GM18858 (cell line): Measurements from ENCODE around the gene ABI3BP.

ENCODE experiments used
- ATAC-seq: cut with Tn5 transposase; IDR thresholded peaks from one replicate; pipeline ENCODE4 v1.9.1; 2021; ENCODE audit not compliant: unreplicated experiment

ABI3BP gene

DNA sequence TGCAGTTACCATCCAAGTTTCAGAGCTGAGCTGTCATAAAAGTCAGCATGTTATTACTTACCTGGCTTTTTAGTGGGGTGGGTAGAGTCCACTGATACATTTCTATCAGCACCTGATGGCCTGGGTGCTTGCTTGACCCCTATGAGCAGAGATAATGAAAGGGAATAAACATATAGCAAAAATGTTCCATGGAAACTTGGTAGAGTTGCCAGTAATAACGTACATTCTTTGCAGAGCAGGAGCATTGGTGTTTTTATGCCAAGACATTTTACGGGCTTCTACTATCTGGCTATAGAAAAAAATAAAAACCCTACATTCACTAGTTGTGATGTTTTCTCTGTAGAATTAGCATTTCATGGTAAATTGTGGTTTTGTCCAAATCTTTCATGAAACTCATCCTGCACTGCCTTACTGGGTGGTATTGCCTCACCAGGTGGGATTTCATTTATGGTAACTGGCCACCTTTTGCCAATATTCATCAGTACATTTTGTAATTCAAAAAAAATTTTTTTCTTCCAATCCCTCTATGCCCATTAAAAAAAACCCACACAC is 213.1 kb downstream of the ABI3BP start:
- ATAC-seq: no peak

DNA sequence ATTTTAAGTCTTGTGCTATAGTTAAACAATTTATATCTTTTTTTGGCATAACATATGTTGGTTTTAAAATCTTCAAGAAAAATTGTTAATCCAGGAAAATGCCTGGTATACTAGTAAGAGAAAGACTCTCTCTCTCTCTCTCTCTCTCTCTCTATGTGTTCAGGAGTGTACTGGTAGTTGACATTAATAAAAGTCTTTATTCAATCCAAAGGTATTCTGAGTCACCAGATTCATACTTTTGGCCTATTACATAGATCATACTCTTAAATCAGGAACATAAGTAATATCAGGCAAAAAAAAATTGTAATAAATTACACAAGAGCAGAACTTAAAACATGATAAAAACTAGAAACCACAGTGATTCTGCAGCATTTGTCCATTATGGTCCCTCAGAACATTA is 213.7 kb downstream of the ABI3BP start:
- ATAC-seq: no peak

DNA sequence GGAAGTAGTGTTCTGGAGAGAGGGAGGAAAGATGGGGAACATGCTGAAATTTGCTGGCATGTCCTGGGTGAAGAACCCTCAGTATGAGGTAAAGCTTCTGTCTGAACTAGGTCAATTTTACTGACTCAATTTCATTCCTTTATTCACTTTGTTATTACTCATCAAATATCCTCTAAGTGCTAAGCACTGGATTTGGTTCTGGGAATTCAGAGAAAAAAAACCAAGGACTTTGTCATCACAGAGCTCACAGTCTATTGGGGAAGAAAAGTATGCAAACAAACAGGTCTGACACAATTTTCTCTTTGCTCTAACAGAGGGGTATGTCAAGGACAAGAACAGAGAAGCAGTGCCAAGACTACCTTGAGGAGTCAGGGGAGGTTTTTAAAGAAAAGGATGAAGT is 215.9 kb downstream of the ABI3BP start:
- no peak for ATAC-seq

DNA sequence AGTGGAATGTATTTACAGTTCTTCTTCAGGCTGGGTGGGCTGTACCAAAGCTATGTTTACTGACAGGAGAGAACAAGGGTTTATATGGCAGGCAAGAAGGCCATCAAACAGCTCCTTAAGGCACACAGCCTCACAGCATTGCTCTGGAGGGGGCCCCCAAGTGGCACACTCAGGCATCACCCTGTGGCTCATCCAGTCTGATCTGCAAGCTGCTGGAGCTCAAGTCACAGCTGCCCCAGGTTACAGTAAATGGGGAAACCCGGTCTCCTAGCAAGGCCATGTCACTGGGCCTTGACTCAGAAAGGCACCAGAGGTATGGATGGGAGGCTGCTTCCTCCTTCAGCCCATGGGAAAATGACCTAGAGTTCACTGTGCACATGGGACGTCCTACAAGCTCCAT is 216.5 kb downstream of the ABI3BP start:
- ATAC-seq: no peak

DNA sequence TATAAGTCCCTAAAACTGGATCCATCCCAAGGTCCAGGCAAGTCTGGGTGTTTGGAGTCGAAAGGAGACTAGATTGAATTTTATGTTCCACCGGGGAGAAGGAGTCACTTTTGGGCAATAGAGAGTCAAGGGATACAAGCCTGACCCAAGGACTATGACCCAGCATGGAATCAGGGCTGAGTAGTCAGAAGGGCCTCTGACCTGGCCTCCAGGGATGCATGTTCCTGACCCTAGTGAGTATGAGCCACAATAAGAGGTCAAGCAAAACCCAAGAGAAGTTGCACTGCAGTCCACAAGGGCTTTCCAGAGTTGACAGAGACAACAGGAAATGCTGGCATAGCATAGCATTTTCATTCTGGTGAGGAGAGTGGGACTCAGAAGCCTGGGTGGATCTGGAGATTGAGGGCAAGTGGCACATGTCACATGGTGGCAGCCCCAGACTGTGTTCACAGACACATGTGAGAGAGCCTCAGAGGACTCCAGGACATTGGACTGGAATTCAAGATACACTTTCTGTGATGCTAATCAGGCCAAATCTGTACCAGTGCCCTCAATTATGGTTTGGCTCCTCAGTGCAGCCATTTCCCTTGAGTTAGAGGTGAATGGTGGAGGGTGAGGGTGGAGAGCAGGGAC is 217.0 kb downstream of the ABI3BP start:
- ATAC-seq: no peak

DNA sequence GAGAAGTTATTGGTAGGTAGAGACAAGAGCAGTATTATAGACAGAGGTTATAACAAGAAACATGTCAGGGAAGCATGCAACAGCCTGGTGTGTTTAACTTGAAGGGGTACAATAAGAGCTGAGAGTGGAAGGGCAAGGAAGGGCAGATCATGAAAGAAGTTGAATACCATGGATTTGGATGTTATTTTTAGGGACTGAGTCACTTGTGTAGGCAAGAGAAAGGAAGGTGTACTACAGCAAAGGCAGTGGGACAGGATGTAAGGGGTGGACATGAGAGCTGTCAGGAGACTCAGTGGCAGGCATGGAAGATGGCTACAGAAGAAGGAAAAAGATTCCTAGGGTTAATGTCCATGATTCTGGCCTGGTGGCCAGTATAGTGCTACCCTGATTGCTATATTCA is 217.6 kb downstream of the ABI3BP start:
- ATAC-seq: no peak

DNA sequence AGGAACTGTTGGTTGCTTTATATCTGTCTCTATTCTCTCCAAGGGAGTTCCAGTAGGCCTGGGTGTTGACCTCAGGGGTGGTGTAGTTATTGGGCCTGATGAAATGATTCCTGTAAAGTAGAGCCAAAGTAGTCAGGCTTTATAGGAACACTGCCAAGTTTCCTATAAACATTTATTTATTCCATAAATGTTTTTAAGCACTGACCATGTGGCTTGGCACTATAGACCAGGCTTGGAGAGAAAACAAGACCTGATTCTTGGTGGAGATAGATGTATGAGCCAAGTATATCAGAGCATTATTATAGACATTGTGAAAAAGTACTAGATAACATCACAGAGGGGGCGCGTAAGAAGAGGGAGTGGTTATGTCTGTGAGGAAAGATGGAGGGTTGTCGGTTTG is 218.0 kb downstream of the ABI3BP start:
- no peak for ATAC-seq

DNA sequence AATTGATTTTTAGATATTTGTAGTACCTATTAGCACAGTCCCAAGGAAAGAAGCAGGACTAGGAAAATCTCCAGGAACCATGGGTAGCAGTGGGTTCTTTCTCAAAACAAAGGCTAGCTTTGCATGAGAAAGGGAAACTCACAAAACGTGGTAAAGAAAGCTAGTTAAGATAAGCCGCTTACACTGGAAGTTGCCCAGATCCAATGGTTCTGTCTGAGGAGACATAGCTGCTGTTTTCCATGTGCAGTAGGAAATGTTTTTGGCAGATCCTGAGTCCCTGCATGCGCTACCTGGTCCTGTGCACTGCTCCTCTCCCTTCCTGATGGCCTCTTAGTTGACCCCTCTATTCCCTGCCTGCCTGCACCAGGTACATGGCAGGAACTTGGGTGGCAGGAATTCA is 223.5 kb downstream of the ABI3BP start:
- no peak for ATAC-seq

DNA sequence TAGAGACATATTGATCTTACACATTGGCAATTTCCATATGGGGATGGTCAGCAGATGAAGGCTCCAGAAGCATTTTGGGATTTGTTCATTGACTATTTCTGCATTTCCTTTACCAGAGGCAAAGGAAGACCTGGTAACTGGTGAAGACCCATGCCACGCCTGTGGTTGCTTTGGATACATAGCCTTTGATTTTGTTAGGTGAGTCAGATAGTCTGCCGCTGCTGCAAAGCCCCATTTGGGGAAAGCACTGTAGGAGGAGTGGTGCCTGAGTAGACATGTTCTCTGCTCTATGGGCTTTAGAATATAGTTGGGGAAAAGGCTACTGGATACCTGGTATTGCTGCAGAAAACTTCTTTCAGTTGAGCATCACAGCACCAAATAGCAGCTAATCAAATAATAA is 227.2 kb downstream of the ABI3BP start:
- ATAC-seq: no peak

DNA sequence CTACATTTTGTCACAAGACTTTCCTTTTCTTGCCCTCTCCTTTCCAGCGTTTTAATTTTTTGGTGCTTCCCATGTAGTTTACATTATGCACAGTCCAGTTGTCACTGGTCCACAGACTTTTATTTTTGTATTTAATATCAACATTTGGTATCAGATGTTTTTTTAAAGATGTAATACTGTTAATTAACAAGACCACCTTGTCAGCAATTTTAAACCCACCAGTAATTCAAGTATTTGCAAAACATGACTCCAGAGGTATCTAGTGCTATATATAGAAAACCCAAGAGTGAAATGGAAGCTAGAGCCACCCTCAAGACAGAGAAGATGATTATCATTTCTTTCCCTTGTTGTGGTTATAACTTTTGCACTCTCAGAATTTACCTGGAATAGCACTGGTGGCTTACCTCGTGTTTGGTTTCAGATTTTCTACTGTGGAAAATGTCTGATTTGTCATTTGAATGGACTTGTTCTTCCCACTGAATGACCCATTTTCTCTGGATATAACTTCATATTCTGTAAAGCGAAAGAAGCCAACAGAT is 227.7 kb downstream of the ABI3BP start:
- no peak for ATAC-seq

DNA sequence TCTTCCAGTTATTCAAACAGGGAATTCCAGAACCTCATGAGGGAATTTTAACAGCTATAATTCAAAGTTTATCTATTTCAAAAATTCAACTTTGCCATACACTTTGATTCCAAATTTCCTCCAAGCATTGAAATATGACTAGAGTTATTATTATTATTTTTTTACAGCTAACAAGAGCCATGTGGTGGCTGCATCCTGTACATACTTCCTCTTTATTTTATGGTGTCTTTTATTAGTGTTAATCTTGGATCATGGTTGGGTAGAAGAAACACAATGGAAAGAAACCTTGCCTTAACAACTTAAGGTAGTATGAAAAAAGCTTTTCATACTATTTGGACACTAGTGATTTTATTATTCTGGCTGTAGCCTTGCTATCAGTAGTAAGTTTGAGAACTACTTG is 231.3 kb downstream of the ABI3BP start:
- no peak for ATAC-seq

DNA sequence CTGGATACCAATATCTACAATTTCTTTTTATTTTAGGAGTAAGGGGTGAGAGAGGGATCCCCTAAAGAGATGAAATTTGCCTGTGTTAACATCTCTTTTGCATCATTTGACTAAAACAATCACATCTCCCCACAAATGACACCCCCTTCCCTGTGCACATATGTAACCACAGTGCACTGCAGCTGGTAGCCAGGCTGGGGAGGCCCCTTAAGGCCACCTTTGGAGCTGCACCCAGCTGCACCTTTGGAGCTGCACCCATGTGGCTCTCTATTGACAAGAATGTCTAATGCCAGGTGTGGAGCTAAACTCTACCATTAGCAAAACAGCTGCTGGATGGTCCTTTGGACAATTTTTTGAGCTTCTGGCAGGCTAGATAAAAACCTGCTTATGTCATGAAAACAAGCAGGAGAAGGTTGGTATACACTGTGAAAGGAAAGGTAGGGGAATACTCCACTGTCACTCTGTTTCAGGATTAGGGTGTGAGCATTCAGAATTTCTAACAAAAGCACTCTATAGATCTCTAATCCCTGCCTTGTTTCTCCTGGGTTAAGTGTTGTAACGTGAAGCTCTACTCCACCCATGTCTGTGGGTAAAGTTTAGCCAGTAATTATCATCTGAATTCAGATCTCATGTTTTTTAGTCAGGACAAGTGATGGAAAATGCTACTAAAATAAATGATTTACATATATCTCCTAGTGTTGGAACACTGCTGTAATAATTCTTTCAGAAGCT is 231.8 kb downstream of the ABI3BP start:
- peak; percentile 71 for ATAC-seq

DNA sequence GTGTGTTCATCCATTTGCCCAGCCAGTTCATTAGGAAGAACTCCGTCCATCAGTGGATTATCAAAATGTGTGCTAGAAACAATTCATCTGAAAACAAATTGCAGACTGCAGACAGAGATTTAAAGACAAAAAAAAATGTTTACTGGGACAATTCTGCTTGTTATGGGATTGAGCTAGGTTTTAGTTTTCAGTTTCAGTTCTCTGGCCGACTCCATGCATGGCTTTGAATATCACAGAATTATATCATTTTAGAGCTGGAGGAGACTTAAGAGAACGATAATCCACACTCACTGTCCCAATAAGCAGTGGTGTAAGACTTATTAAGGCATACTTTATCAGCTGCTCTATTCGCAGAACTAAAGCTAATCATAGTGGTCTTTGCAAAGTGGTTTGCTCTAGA is 232.8 kb downstream of the ABI3BP start:
- ATAC-seq: no peak

DNA sequence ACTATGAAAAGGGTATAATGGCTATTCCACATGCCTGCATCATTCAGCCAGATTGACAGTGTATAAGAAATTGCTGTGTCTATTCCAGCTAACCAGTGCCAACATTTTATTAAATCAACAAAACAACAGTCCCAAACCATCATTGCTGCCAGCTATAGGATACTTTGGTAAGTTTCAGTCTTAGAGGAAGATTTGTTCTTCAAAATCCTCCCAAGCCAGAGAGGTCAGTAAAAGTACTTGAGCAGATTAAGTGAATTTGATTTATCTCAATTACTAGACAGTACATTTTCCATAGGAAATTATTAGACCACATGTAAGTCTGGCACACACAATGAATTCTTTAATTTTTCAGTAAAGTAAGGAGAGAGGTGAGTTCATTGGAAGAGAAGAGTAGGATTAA is 233.3 kb downstream of the ABI3BP start:
- no peak for ATAC-seq

DNA sequence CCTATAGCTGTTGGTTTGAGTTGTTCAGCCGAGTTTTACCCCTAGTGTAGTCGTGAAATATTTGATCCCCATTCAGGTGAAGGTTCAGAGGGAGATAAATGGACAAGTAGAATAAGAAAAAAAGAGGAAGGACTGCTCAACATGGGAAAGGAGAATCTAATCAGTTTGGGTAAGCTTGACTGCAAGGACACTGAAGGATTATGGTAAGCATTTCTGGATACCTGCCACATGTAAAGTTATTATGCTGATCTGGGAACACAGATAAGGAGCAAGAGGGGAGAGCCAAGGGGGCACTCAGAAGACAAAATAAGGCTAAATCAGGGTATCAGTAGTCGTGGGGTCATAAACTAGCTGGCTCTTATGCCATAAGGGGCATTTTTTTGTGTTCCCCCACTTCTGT is 234.1 kb downstream of the ABI3BP start:
- ATAC-seq: no peak

DNA sequence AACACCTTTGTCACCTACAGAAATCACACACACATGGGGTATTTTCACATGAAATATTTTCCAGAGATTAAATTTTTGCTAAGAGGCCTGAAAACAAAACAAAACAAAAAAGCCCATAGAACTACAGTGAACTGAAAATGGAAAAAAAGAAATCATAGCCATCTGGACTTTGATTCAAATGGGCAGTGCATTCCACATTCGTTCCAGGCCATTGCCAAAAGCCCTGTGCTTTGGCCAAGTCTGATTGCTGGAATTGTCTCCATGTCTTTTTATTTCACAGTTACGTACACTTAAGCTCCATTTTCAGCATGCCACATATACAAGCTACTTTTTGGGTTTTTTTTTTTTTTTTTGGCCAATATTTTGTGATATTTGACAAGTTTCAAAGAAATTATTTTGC is 236.8 kb downstream of the ABI3BP start:
- ATAC-seq: no peak

DNA sequence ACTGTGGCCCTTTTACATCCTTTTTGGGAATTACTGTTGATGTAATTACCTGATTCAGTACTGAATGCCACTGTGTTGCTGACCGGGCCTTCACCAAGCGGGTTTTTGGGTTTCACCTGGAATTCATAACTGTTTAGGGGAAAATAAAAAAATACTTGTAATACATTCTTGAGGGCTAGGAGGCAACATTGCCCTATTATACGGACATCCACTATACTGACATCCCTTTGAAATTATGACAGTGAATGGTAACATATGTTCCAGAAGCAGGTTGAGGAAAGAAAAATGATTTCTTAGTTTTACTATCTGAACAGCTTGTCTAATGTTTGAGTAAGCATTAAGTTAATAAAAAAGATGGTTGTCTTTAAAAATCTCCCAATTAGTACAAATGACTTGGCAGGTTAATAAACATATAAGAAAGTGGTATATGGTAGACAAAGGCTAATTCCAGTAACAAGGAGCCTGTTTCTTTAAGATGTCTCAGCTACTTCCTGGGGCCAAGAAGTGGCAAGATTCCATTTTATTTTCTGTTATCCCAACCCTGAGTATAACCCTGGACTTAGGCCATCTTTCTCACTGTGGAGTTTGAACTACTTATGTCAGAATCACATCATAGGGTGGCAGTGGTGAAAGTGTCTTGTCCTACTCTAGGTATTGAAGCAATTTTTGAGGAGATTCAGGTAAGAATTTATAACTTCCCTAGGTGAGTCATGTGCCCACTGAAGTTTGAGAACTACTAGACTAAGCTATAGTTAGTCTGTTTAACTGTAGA is 238.5 kb downstream of the ABI3BP start:
- ATAC-seq: no peak

DNA sequence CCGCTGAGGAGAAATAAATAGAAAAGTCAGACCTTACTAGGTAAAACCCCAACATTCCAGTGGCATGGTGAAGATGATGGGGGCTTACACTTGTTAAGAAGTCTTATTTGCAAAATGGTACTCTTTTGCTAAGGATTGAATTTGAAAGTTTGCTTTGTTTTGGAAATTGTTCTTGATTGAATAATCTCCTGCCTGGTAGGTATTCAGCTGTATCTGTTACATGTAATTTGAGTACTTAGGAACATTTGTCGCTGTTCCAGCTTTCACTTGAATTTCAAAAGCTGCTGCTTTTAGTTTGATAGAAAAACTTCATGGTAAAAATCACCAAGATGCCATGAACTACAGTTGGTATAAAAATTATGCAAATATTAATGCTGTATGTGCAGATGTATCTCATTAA is 239.4 kb downstream of the ABI3BP start:
- no peak for ATAC-seq

DNA sequence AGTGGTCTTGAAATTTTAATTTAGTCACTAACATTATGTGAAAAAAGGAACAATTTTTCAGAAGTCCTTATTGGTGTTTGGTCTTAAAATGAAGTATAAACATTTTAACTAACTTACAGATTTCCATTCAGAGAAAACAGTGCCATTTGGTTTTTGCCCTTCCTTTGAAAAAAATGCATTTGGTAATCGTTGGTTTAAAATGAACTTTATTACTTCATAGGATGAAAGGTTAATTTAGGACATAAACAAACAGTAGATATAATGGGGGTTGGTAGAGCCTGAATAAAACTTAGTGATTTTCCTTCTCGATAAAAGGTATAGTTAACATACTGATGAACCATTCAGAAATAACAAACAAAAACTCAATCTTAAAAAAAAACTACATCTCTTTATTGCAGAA is 244.3 kb downstream of the ABI3BP start:
- ATAC-seq: no peak

DNA sequence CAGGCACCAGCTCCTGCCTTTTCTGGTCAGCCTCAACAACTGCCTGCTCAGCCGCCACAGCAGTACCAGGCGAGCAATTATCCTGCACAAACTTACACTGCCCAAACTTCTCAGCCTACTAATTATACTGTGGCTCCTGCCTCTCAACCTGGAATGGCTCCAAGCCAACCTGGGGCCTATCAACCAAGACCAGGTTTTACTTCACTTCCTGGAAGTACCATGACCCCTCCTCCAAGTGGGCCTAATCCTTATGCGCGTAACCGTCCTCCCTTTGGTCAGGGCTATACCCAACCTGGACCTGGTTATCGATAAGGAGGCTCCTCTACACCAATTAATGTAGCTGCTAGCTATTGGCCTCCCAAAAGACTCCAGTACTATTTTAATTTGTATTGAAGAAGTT is 245.0 kb downstream of the ABI3BP start:
- ATAC-seq: no peak

DNA sequence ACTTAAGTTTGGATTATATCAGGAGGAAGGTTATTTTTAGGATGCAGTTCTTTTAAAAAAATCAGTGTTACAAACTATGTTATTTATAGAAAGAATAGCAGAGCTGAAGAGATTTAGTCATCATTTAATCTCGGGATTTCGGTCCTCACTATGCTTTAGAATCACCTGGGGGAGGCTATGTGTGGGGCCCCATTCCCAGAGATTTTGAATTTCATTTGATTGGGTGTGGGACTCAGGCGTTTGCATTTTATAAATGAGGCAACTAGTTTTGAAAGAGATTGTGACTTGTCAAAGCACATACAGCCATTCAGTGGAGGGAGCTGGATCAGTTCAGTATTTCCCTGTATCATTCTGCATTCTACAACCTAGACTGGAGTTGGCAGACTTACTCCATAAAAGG is 247.1 kb downstream of the ABI3BP start:
- ATAC-seq: no peak

DNA sequence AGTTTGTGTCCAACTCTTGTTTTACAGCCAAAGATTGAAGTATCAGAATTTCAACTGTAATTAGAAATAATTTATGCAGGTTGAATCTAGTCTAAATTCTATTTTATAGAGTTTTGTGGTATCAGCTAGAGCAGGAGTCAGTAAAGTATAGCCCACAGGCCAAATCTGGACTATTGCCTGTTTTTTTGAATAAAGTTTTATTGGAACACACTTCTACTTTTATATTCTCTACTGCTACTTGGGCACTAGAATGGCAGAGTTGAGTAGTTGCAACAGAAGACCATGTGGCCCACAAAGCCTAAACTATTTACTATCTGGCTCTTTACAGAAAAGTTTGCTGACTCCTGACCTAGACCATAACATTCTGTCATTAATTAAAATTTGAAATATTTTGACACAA is 247.6 kb downstream of the ABI3BP start:
- no peak for ATAC-seq
